ENCODE data around the gene CYP4F22. TPM values are rescaled to one million over a fixed set of nuclear protein-coding genes. Genes with fewer than 3 reads are reported as not detected.
"Not testable (repeated sequence)": the region's sequence is repeated elsewhere in the genome, so short reads cannot be mapped to it uniquely, and the experiment has no call there.

The CYP4F22 gene
- total RNA-seq, 2 donors from 2014 or later: 0.84 to 1.2 TPM

GRCh38 chr19:15507068-15508034 is 974 bp upstream of the CYP4F22 start:
- peaks cover 0 to 2% of the 10 kb centered on the region in 2 donors for H3K36me3 Mint-ChIP-seq (ENCODE audit: insufficient read depth in 2 of 2)
- H3K4me1 Mint-ChIP-seq (ENCODE audit: low read depth): peaks cover 14% of the 10 kb centered on the region
- no peak for ATAC-seq (replicated peaks in 1 of 2)
- no peak for DNase-seq
- H3K9me3 Mint-ChIP-seq: no peaks in the 10 kb centered on the region
- H3K4me3 Mint-ChIP-seq: peak overlapping the region; percentile 87 to 89
- H3K27ac Mint-ChIP-seq: no peak overlapping the region
- peaks cover 27% of the 10 kb centered on the region for H3K27me3 Mint-ChIP-seq (ENCODE audit: low read depth)

DNA sequence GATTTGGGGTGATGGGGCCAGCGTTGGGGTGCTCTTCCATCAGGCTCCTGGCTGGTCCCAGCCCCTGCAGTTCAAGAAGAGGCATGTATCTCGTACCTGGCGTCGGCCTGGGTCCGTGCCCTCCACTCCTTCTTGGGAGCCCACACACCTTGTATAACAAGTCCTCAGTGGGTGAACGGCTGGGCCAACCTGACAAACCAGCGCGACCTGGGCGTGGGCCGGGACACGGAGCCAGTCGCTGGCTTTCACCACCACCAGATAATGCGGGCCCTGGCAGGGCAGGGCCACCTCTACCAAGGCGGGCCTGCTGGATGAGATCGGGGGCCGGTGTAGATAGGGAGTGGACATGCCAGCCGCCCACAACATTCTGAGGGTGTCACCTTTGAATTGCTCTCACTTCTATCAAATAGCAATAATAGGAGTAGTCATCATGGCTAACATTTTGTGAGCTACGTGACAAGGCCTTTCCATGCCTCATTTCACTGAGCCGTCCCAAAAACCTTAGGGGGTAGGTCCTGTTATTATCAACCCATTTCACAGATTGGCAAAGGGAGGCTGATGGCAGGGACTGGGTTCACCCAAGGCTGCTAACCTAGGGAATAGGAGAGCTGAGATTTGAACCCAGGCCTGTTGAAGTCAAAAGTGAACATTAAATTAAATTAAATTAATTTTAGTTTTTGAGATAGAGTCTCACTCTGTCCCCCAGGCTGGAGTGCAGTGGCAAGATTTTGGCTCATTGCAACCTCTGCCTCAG is 3.5 kb downstream of the CYP4F22 start:
- Mint-ChIP-seq H3K9me3 (peaks cover 2 to 3% of the 10 kb centered on the region in 2 donors), H3K27me3 (ENCODE audit: low read depth) (peaks cover 27% of the 10 kb centered on the region), H3K36me3 (ENCODE audit: insufficient read depth in 2 of 2) (peaks cover 0 to 6% of the 10 kb centered on the region in 2 donors), H3K27ac (no peak overlapping the region), H3K4me3 (no peak overlapping the region), H3K4me1 (ENCODE audit: low read depth) (peaks cover 28% of the 10 kb centered on the region)
- DNase-seq: no peak
- ATAC-seq (replicated peaks in 1 of 2): no peak

GRCh38 chr19:15515227-15515625 is 6.9 kb downstream of the CYP4F22 start:
- peak overlapping the region; percentile 56 to 80 for H3K4me3 Mint-ChIP-seq
- peaks cover 14% of the 10 kb centered on the region for H3K4me1 Mint-ChIP-seq (ENCODE audit: low read depth)
- H3K27me3 Mint-ChIP-seq (ENCODE audit: low read depth); ATAC-seq (replicated peaks in 1 of 2); H3K9me3 Mint-ChIP-seq: not testable (repeated sequence)
- DNase-seq: peak in 1 of 2 donors; percentile 6
- H3K27ac Mint-ChIP-seq: peak overlapping the region; percentile 90
- peaks cover 4 to 10% of the 10 kb centered on the region in 2 donors for H3K36me3 Mint-ChIP-seq (ENCODE audit: insufficient read depth in 2 of 2)

DNA sequence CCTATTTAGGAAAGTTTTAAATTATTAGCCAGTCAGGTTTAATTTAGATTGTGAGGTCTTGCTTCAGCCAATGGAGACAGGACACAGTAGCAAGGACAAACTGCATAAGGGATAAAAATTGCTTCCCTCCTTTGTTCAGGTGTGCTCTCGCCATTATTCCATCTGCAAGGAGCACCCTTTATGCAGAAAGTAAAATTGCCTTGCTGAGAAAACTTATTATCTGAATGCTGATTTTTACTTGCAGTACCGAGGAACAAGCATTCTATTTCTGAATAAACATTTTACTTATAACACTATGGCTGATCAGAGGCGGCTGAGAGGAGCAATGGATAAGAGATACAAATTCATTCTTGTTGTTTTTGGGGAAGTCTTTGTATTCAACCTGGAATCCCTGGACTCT is 8.0 kb downstream of the CYP4F22 start:
- Mint-ChIP-seq H3K27me3 (ENCODE audit: low read depth) (no peaks in the 10 kb centered on the region), H3K4me3 (no peak overlapping the region), H3K4me1 (ENCODE audit: low read depth) (peaks cover 14% of the 10 kb centered on the region), H3K9me3 (peaks cover 4 to 7% of the 10 kb centered on the region in 2 donors), H3K36me3 (ENCODE audit: insufficient read depth in 2 of 2) (peaks cover 4 to 10% of the 10 kb centered on the region in 2 donors), H3K27ac (no peak overlapping the region)
- ATAC-seq (replicated peaks in 1 of 2): no peak
- no peak for DNase-seq

GRCh38 chr19:15517778-15518177 is 9.5 kb downstream of the CYP4F22 start:
- ATAC-seq (replicated peaks in 1 of 2): no peak
- Mint-ChIP-seq H3K27me3 (ENCODE audit: low read depth) (no peaks in the 10 kb centered on the region), H3K4me3 (no peak overlapping the region), H3K9me3 (peaks cover 4 to 7% of the 10 kb centered on the region in 2 donors), H3K27ac (no peak overlapping the region), H3K36me3 (ENCODE audit: insufficient read depth in 2 of 2) (peaks cover 4 to 10% of the 10 kb centered on the region in 2 donors), H3K4me1 (ENCODE audit: low read depth) (peaks cover 14% of the 10 kb centered on the region)
- no peak for DNase-seq

GRCh38 chr19:15519433-15519976 is 11.2 kb downstream of the CYP4F22 start:
- ATAC-seq (replicated peaks in 1 of 2) (no peak), DNase-seq (no peak)
- Mint-ChIP-seq H3K36me3 (ENCODE audit: insufficient read depth in 2 of 2) (peaks cover 4 to 10% of the 10 kb centered on the region in 2 donors), H3K4me3 (no peak overlapping the region), H3K27ac (no peak overlapping the region), H3K27me3 (ENCODE audit: low read depth) (no peaks in the 10 kb centered on the region), H3K4me1 (ENCODE audit: low read depth) (peaks cover 9% of the 10 kb centered on the region), H3K9me3 (peaks cover 4 to 7% of the 10 kb centered on the region in 2 donors)

GRCh38 chr19:15524781-15525180 is 16.5 kb downstream of the CYP4F22 start:
- no peaks in the 10 kb centered on the region for H3K4me1 Mint-ChIP-seq (ENCODE audit: low read depth)

GRCh38 chr19:15525291-15525690 is 17.0 kb downstream of the CYP4F22 start:
- no peaks in the 10 kb centered on the region for H3K27me3 Mint-ChIP-seq (ENCODE audit: low read depth)
- H3K27ac Mint-ChIP-seq: no peak overlapping the region
- ATAC-seq (replicated peaks in 1 of 2) (no peak), DNase-seq (no peak)
- peaks cover under 1 to 1% of the 10 kb centered on the region in 2 donors for H3K36me3 Mint-ChIP-seq (ENCODE audit: insufficient read depth in 2 of 2)
- no peak overlapping the region for H3K4me3 Mint-ChIP-seq
- no peaks in the 10 kb centered on the region for H3K4me1 Mint-ChIP-seq (ENCODE audit: low read depth)
- peaks cover 3% of the 10 kb centered on the region in 2 donors for H3K9me3 Mint-ChIP-seq

More at GRCh38 chr19:15524781-15525180, 16.5 kb downstream of the CYP4F22 start:
- H3K36me3 Mint-ChIP-seq (ENCODE audit: insufficient read depth in 2 of 2): no peaks in the 10 kb centered on the region
- no peak overlapping the region for H3K4me3 Mint-ChIP-seq
- no peaks in the 10 kb centered on the region for H3K27me3 Mint-ChIP-seq (ENCODE audit: low read depth)
- ATAC-seq (replicated peaks in 1 of 2) (no peak), DNase-seq (no peak)
- H3K9me3 Mint-ChIP-seq: peaks cover 1 to 2% of the 10 kb centered on the region in 2 donors
- H3K27ac Mint-ChIP-seq: no peak overlapping the region

GRCh38 chr19:15526408-15526807 is 18.1 kb downstream of the CYP4F22 start:
- Mint-ChIP-seq H3K4me3 (no peak overlapping the region), H3K27ac (no peak overlapping the region), H3K4me1 (ENCODE audit: low read depth) (no peaks in the 10 kb centered on the region), H3K9me3 (peaks cover 5% of the 10 kb centered on the region in 2 donors), H3K36me3 (ENCODE audit: insufficient read depth in 2 of 2) (peaks cover 3 to 4% of the 10 kb centered on the region in 2 donors), H3K27me3 (ENCODE audit: low read depth) (no peaks in the 10 kb centered on the region)
- ATAC-seq (replicated peaks in 1 of 2) (no peak), DNase-seq (no peak)

- Mint-ChIP-seq H3K36me3 (ENCODE audit: insufficient read depth in 2 of 2) (peaks cover 3 to 4% of the 10 kb centered on the region in 2 donors), H3K9me3 (peaks cover 5% of the 10 kb centered on the region in 2 donors), H3K27ac (no peak overlapping the region), H3K4me1 (ENCODE audit: low read depth) (peaks cover 9% of the 10 kb centered on the region), H3K4me3 (no peak overlapping the region), H3K27me3 (ENCODE audit: low read depth) (no peaks in the 10 kb centered on the region)
- DNase-seq: no peak
- no peak for ATAC-seq (replicated peaks in 1 of 2)
These were observed 19.4 kb downstream of the CYP4F22 start for GRCh38 chr19:15527705-15528104.

GRCh38 chr19:15529774-15530372 is 21.5 kb downstream of the CYP4F22 start:
- Mint-ChIP-seq H3K4me1 (ENCODE audit: low read depth) (peaks cover 28% of the 10 kb centered on the region), H3K9me3 (peaks cover 5% of the 10 kb centered on the region in 2 donors), H3K36me3 (ENCODE audit: insufficient read depth in 2 of 2) (peaks cover 3 to 4% of the 10 kb centered on the region in 2 donors), H3K27ac (no peak overlapping the region), H3K27me3 (ENCODE audit: low read depth) (no peaks in the 10 kb centered on the region), H3K4me3 (no peak overlapping the region)
- ATAC-seq (replicated peaks in 1 of 2) (no peak), DNase-seq (no peak)

DNA sequence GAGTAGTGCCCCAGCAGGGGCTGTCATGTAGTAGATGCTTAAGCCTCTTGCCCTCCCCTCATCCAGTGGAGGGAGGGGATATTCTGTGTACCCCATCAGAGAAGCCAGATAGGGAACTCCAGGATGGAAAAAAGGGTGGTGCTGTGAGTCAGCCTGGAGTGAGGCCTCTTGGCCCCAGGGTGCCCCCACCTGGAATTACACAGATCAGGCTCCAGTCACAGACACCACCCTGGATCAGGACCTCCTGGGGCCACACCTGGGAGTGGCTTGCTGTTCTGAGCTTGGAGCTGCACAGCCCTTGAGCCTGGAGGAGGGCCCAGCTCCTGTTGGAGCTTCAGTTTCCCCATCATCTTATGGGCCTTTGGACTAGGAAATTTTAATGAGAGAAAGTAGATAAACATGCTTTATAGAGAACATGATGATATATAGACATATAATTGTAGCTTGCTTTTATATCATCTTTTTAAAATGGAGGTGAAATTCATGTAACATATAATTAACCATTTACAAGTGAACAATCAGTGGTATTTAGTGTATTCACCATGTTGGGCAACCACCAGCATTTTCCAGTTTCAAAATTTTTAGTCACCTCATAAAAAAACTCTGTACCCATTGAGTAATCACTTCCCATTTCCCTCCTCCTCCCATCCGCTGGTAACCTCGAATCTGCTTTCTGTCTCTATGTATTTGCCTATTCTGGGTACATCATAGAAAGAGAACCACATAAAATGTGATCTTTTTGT is 24.6 kb downstream of the CYP4F22 start:
- Mint-ChIP-seq H3K4me3 (peak overlapping the region; percentile 5 to 36), H3K27me3 (ENCODE audit: low read depth) (peaks cover 7% of the 10 kb centered on the region), H3K9me3 (peaks cover 5% of the 10 kb centered on the region in 2 donors), H3K27ac (no peak overlapping the region), H3K4me1 (ENCODE audit: low read depth) (peaks cover 44% of the 10 kb centered on the region), H3K36me3 (ENCODE audit: insufficient read depth in 2 of 2) (peaks cover 3 to 4% of the 10 kb centered on the region in 2 donors)
- ATAC-seq (replicated peaks in 1 of 2): peak; percentile 83 to 88
- DNase-seq: peak; percentile 10 to 26
